ENCODE results near the gene FNDC3B.

GRCh38 chr3:172057624-172058327, 18.4 kb downstream of the FNDC3B start:
- TF ChIP-seq CTCF (IDR thresholded peaks at IDR 0.05; ENCODE audit: low read depth, low read length) (no peak), POLR2A (IDR thresholded peaks at IDR 0.05; ENCODE audit: extremely low read depth, insufficient read length) (no peak), MAX (IDR thresholded peaks at IDR 0.05; ENCODE audit: low read depth, low read length) (no peak)
